Effector CD4-positive, alpha-beta T cell (primary cell): ENCODE data around the gene C18orf32.
"Not testable (repeated sequence)": the region's sequence is repeated elsewhere in the genome, so short reads cannot be mapped to it uniquely, and the experiment has no call there.

ENCODE experiments used
- DNase-seq: peaks from one replicate; pipeline ENCODE4 v3.0.0-alpha.2; 2020

C18orf32 gene

DNA sequence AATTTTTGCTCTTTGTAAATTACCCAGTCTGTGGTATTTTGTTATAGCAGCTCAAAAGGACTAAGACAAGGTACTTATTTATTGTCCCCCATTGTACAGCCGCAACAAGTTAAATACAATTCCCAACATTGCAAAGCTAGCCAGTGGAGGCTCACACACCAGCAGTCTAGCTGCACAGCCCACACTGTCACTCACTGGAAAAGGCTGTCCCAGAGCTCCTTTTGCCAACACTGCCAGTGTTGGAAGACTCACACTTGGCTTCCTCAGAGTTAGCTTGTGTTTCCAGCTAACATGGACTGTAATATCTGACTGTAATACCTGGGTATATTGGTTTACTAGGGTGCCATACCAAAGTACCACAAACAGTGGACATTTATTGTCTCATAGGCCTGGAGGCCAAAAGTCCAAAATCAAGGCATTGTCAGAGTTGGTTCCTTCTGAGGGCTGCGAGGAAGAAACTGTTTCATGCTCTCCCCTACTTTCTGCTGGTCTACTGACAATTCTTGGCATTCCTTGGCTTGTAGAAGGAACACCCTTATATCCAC is 19.9 kb downstream of the C18orf32 start:
- no peak for DNase-seq

DNA sequence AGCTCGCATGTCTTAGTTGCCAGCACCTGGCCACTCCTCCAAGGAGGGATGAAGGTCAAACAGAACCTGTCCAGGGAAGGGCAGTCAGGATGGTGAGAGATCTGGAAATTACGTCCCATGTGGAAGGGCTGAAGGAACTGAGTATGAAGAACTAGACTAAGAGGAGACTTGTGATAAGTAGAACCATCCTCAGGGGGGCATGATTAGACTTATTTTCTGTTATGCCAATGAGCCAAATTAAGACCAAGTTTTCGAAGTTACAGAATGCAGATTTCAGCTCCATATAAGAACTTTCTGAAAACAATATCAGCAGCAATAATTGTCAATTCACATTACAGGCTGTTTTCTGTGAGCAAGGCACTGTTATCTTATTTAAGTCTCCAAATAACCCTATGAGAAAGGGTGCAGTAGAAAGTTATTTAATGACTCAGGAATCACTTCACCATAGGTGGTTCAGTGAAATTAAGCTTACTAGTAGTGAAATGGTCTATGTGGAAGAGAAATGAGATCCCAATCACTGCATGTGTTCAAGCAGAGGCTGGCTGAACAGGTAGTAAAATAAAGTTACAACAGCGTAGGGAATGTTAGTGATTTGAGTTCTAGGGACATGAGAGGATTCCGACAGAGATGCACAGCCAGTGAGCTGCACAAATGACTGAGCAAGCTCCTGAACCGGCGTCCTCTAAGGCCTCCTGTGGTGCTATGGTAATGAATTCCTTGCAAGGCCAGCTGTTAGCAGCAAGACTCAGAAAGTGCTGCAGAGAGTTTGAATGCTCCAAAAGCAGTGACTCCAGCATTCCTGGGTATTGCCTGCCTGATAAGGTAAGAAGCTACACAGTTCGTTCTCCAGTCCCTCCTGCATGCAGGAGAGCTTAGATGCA is 22.1 kb downstream of the C18orf32 start:
- no peak for DNase-seq

DNA sequence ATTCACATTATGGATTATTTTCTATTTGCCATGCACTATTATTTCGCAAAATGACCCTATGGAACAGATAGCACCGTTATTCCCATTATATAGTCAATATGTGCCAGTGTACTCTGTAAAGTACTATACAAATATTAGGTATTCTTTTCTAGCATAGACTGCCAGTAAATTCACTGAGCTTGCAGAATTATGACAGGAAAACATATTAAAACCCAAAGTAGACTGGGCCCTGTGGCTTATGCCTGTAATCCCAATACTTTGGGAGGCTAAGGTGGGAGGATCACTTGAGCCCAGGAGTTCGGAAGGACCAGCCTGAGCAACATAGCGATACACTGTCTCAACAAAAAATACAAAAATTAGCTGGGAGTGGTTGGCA is 25.4 kb downstream of the C18orf32 start:
- no peak for DNase-seq

DNA sequence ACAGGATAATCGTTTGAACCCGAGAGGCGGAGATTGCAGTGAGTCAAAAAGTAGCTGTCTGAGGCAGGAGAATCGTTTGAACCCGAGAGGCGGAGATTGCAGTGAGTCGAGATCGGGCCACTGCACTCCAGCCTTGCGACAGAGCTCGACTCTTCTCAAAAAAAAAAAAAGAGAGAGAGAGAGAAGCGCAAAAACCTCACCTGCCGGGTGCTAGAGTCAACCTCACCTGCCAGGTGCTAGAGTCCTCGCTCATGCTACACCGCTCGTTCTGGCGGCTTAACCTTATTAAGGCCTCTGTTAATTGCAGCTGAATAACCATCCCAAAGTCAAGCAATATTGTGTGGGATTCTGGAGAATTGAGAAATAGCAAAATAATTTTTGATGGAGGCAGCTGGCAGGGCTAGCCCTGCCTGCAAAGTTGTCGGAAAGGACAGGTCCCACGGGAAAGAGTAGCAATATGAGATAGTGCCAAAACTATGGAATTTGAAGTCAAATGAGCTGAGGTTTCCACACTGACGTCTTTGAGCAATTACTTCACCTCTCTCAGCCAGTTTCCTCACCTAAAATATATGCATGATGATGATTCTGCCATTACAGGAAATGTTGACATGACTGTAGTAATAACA is 25.9 kb downstream of the C18orf32 start:
- no peak for DNase-seq

DNA sequence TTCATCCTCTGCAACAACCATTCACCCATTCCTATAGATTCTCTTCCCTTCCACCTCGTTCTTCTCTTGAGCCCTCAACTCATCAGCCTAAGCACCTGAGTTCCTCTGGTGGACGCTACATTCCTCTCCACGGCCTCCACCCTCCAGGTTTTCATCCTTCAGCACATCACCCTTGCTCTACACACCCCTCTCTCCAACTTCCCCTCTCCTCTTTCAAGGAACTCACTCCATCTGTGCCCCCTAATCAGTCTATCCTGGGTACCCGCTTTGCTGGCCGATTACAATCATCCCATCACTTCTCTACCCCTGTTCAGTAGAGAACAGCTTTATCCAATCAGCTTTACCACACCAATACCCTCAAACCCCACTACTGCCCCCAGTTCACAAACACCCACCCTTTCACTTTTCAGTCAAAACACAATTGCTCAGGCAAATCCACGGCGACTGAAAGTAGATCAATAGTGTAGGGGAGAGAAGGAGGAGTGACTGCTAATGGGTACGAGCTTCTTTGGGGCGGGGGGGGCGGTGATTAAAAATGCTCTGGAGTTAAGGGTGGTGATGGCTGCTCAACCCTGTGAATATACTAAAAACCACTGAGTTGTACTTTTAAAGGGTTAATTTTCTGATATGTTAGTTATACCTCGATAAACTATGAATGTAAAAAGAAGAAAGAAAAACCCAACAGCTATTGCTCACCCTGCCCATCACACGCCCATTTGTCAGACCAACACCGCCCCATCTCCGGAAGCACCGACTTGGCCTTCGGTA is 27.4 kb downstream of the C18orf32 start:
- no peak for DNase-seq

DNA sequence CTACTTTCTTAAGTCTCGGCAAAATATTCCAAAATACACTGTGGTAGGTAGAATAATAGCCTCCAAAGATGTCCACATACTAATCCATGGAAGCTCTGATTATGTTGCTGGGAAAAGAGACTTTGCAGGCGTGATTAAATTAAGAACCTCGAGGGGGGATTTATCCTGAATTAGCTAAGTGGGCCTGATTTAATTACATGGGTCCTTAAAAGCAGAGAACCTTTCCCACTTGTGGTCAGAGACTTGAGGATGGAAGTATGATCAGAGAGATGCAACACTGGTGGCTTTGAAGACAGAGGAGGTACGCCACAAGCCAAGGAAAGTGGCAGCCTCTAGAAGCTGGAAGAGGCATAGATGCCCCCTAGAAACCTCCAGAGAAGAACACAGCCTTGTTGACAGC is 29.4 kb downstream of the C18orf32 start:
- DNase-seq: no peak

DNA sequence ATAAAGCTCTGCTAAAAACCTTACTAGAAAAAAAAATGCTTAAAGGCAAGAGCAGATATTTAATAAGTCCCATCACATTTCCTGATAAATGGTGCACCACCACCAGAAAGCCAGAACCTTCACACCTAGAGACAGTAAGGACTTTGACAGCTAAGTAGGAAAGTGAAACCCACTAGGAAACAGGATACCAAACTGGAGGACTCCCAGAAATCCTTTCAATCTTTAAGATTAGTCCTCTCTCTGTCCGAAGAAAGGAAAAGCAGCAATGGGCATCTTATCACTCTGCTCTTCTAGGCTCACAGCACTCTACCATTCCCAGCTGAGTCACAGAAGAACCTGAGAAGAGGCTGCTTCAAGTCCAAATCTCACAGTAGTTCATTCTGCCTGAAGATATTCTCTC is 30.2 kb downstream of the C18orf32 start:
- DNase-seq: no peak

DNA sequence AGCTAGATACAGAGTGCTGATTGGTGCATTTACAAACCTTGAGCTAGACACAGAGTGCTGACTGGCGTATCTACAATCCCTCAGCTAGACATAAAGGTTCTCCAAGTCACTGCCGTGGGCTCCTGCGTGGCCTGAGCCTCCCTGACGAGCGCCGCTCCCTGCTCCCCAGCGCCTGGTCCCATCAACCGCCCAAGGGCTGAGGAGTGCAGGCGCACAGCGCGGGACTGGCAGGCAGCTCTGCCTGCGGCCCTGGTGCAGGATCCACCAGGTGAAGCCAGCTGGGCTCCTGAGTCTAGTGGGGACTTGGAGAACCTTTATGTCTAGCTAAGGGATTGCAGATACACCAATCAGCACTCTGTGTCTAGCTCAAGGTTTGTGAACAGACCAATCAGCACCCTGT is 34.5 kb downstream of the C18orf32 start:
- not testable (repeated sequence) for DNase-seq

DNA sequence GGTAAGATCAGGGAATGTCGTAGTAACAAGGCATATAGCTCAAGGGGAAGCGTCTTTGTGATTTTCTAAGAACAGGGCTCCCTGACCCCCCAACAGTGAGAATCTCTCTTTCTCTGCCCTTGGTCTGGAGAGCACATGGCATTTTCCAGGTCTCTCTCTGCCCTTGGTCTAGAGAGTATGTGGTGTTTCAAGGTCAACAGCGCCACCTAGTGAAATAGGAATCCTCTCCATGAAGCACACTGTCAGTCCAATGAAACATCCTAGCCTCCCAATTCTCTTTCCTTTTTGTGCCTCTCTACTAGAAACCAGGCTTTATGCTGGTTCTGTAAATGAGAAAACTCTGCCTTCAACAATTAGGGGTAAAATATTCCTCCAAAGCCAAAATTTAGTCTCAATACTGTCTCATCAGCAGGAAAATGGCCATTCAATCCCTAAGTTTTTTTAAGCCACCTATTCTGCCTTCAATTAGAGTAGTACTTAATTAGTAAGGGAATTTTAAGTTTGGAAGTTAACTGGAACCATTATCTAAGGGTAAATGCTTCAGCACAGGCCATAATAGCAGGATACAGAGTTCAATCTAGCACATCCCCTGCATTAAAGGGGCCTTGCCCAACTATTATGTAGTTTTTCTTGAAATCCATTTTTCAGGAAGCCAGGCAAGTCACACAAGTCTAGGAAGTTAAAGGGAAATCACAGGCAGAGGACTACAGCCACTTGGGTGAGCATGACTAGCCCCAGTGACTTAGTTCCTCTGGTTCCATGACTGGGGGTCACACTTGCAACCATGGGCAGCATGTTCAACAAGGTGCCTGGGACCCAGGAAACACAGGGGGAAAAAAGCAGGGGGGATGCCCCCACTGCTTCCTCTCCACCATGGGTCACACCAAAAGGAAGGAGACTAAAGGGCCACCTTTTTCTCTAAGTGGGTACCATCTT is 39.0 kb downstream of the C18orf32 start:
- peak; percentile 45 for DNase-seq

DNA sequence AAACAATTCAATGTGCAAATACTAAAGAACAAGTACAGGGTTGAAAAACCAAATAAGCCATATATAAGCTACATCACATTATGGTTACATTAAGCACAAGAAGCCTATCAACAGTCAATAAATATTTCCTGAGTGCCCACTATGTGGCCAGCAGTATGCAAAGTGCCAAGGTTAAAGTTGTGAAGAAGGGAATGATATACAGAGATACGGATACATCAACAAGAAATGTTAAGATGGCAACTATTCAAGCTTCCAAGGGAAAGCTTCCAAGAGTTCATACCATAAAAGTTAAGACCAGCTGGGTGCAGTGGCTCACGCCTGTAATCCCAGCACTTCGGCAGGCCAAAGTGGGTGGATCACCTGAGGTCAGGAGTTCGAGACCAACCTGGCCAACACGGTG is 40.6 kb downstream of the C18orf32 start:
- DNase-seq: no peak

DNA sequence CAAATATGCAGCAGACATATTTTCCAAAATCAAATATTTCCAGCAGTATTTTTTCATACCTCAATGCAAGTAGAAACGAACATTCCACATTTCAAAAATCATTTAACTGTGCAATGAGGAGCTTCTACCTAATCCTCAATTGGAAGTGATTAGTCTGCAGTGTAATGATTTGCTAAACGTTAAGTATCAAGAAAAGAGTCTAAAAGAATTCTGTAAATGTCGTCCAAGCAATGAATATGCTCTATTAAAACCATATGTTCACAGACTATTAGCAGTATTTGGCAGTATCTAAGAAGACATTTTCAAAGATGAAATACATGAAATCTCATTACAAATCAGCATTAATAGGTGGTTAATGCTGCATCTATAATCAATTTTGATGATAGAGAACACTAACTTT is 42.5 kb downstream of the C18orf32 start:
- DNase-seq: no peak

DNA sequence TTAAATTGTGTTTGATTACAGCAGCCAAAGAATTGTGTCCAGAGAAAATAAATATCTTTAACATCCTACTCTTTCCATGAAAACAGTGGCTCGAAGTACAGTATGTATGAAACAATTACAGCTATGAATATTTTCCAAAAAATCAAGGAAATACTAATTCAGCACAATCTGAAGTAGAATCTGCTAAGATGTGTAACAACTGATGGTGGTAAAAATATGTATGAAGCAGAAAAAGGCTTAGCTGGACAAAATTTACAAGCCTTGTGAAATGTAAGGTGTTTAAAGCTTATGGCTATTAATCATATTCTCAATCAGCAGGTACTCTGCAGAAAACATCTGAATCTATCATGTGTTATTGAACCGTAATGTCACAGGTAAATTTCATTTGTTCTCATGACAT is 43.2 kb downstream of the C18orf32 start:
- no peak for DNase-seq

DNA sequence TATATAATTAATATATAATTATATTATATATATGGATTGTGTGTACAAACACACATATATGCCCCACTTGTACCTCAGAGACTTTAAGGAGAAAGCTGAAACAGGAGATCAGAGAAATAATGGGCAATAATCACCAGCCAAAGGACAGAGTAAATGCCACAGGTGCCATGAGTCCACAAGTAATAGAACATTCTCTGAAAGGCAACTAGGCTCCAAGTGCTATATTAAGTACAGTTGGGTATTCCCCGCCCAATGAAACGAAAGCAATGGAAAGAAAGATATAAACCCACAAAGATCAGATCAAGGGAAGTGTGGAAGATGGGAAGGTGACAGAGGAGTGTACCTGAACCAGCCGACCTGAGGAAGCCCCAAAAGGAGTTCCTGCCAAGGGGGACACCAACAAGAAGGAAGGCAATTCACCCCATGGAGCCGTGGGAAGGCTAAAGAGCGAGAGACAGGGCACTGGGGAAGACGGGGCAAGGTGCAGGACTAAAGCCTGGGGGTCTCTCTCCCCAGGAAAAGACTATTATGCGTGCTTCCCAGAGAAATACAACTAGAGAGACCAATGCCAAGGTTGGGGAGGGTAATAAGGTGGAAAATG is 45.6 kb downstream of the C18orf32 start:
- DNase-seq: no peak

DNA sequence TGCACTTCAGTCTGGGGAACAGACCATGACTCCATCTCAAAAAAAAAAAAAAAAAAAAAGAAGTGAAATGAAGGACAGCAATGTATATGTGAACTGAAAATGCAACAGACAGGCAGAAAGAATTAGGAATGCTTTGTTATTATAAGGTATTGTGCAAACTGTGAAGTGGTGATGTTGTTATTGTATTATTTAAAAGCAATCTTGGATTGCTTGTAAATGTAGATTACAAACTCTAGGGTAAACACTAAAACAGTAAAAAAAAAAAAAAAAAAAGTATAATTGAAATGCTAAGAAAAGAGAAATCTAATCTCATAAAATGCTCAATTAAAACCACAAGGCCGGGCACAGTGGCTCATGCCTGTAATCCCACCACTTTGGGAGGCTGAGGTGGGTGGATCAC is 51.9 kb downstream of the C18orf32 start:
- no peak for DNase-seq

DNA sequence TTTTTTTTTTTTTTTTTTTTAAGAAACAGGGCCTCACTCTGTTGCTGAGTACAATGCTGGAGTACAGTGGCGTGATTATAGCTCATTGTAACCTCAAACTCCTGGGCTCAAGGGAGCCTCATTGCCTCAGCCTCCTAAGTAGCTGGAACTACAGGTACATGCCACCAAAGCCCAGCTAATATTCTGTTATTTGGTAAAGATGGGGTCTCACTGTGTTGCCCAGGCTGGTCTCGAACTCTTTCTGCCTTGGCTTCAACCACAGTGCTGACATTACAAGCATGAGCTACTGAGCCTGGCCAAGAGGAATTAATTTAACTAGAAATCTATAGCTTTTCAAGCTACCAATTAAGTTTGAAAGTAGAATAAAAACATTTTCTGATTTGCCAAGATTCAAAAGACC is 54.4 kb downstream of the C18orf32 start:
- DNase-seq: no peak

DNA sequence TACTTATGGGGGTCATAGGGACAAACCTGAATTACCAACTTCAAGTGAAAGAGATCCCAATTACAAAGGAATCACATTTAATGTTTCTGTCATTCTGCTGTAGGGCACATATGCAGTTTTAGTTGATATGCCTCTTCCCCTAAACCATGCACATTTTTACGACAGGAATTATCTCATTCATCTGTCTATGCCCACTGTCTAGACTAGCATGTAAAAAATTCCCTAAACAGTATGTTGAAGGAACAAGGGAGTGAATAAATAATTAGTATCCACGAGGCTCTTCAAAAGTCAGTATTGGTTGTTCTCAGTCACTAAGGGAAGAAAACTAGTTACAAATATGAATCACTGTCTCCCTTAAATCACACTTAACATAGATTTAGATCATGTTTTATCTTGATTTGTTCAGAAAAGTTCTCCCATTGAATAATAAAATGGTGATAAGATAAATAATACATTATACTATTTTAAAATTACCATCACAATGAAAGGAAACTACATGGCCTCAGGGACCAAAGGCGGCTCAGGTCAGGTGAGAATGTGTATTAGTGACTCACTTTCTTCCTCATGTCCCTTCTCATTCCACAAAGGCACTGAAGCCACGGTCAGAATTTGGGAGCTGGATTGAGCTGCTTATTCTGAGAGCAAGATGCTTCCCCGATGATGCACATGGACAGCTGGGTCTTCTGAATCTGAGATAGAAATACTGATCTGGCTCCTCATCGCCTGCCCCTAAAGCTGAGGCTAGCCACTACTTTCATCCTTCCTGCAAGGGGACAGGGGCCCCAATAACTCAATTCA is 55.7 kb downstream of the C18orf32 start:
- no peak for DNase-seq
